GM12878 (cell line): Measurements from ENCODE around the gene KLRG1. TPM values are rescaled to one million over a fixed set of nuclear protein-coding genes. Genes with fewer than 3 reads are reported as not detected.

ENCODE experiments used
- ATAC-seq: fragments of 200-7000 bp; cut with Tn5 transposase; 3 replicates; pipeline ENCODE4 v1.9.1; 2020; ENCODE audit warnings: mild to moderate bottlenecking, moderate library complexity
- BruUV-seq: library from RNA; stranded (reverse); fragments of 400-500 nt; replicated peaks from 2 replicates; lab custom pipeline; 2021; lab: Mats Ljungman, UMichigan
- CTCF ChIA-PET: fragments of 300-600 bp; sonication (Branson Sonifier 250); formaldehyde crosslinking; extraction: SDS; loops from one replicate; lab custom pipeline; 2021; ENCODE audit warnings: inconsistent platforms; lab: Yijun Ruan, JAX
- POLR2A ChIA-PET: fragments of 350-600 bp; formaldehyde crosslinking; extraction: SDS; loops from one replicate; lab custom pipeline; 2021; ENCODE audit warnings: inconsistent platforms; lab: Charles Lee
- RAD21 ChIA-PET: fragments of 300-600 bp; sonication (Branson Sonifier 250); formaldehyde crosslinking; loops from one replicate; lab custom pipeline; 2023; ENCODE audit warnings: antibody characterized with exemption; ENCODE audit not compliant: unreplicated experiment; lab: Charles Lee
- SMC1A ChIA-PET: fragments of 300-600 bp; sonication (Branson Sonifier 250); formaldehyde crosslinking; loops from one replicate; lab custom pipeline; 2023; ENCODE audit not compliant: unreplicated experiment, uncharacterized antibody; lab: Charles Lee
- DNase-seq: peaks from one replicate; pipeline ENCODE4 v3.0.0-alpha.2; 2011; ENCODE audit warnings: low read depth, low spot score
- FAIRE-seq: peaks from 3 replicates; lab custom pipeline; 2011; peaks lifted over from hg19 to GRCh38; lab: Jason Lieb, UNC
- H2AFZ ChIP-seq: 2 replicates; pipeline ENCODE4 v1.6.0; 2011; ENCODE audit warnings: low read depth, low read length, control low read depth; ENCODE audit not compliant: control insufficient read depth
- H3K27ac ChIP-seq: 2 replicates; pipeline ENCODE4 v1.5.1; 2011; ENCODE audit warnings: control low read depth; ENCODE audit not compliant: control insufficient read depth, insufficient read depth
- H3K27me3 ChIP-seq, 2 experiments: replicated peaks in 1 of 2; 2 replicates each; pipeline versions ENCODE4 v1.6.0 to v1.6.1; 2011; ENCODE audit warnings: low read length in 1 of 2; ENCODE audit not compliant: control insufficient read depth in 2 of 2, insufficient read depth in 2 of 2
- H3K36me3 ChIP-seq, 2 experiments: 2 replicates each; pipeline ENCODE4 v1.5.1; 2011; ENCODE audit warnings: low read length in 1 of 2; ENCODE audit not compliant: control insufficient read depth in 2 of 2, insufficient read depth in 2 of 2
- H3K4me1 ChIP-seq: 2 replicates; pipeline ENCODE4 v1.6.1; 2011; ENCODE audit warnings: mild to moderate bottlenecking, low read length, moderate library complexity, mixed read lengths; ENCODE audit not compliant: control insufficient read depth, insufficient read depth
- H3K4me2 ChIP-seq: 2 replicates; pipeline ENCODE4 v1.6.0; 2011; ENCODE audit warnings: control low read depth; ENCODE audit not compliant: control insufficient read depth, insufficient read depth
- H3K4me3 ChIP-seq: fragments of 200-600 bp; sonication (generic); 2 replicates; pipeline ENCODE4 v1.5.1; 2016
- H3K79me2 ChIP-seq: 2 replicates; pipeline ENCODE4 v1.6.0; 2011; ENCODE audit warnings: low read length; ENCODE audit not compliant: control insufficient read depth, insufficient read depth
- H3K9ac ChIP-seq: 2 replicates; pipeline ENCODE4 v1.8.0; 2011; ENCODE audit warnings: low read length, control low read depth, mixed read lengths; ENCODE audit not compliant: control insufficient read depth, insufficient read depth
- H3K9me3 ChIP-seq: replicated peaks from 3 replicates; pipeline ENCODE4 v1.5.1; 2011; ENCODE audit warnings: mild to moderate bottlenecking, low read length; ENCODE audit not compliant: control insufficient read depth, insufficient read depth
- H4K20me1 ChIP-seq: 2 replicates; pipeline ENCODE4 v1.6.0; 2011; ENCODE audit not compliant: control insufficient read depth, insufficient read depth
- BCL11A ChIP-seq: IDR thresholded peaks from 2 replicates; pipeline ENCODE4 v1.6.1; 2011; ENCODE audit warnings: low read depth, low read length
- ESRRA ChIP-seq: IDR thresholded peaks from 2 replicates; pipeline ENCODE4 v1.6.1; 2012; ENCODE audit warnings: mild to moderate bottlenecking, low read length, improper control_type of control experiment
- NBN ChIP-seq: fragments of 450-650 bp; IDR thresholded peaks from 2 replicates; pipeline ENCODE4 v1.6.1; 2016
- WGBS: methylation state at CpG from one replicate; pipeline ENCODE4 v1.1.6; 2016; ENCODE audit warnings: low lambda C conversion rate; ENCODE audit not compliant: insufficient replicate concordance, insufficient coverage; ENCODE audit errors: missing lambda C conversion rate; 5-methylcytosine and 5-hydroxymethylcytosine counted together
- in situ Hi-C: fragments of 300-500 bp; cut with MboI; formaldehyde crosslinking; loops from 9 replicates; pipeline ENCODE4 v1.14.3; 2018; ENCODE audit warnings: mixed read lengths
- intact Hi-C: fragments of 100-400 bp; cut with micrococcal nuclease; formaldehyde crosslinking; loops from one replicate; pipeline ENCODE4 v1.14.2; 2022; ENCODE audit not compliant: unreplicated experiment
- polyA plus RNA-seq, 11 experiments: library from polyadenylated mRNA; depleted of rRNA in 4 of 11; unstranded in 6 of 11; stranded (reverse) in 5 of 11; fragments of >200 nt; fragmentation: Nextera tagmentation in 4 of 11; fragmentation: Illumina TruSeq in 1 of 11; extraction: Ambion mirVana in 4 of 11; extraction: Trizol in 1 of 11; gene quantifications; 1 replicate in 1 of 11; 2 replicates in 10 of 11; pipeline versions ENCODE4 v1.2.1 to v1.2.3, GENCODE V29; 2011 to 2016; ENCODE audit warnings: inconsistent platforms in 2 of 11, missing spikeins in 2 of 11, low read depth in 1 of 11
- total RNA-seq, 4 experiments: library from RNA; depleted of rRNA in 3 of 4; stranded (reverse); fragments of >200 nt in 3 of 4; fragmentation: Illumina TruSeq in 1 of 4; extraction: Trizol in 1 of 4; gene quantifications; 2 replicates each; pipeline versions ENCODE4 v1.2.1 to v1.2.3, GENCODE V29; 2013 to 2021
- TF ChIP-seq, protein P1 (sequence below): fragments of 450-650 bp; IDR thresholded peaks from 2 replicates; pipeline ENCODE4 v1.6.1; 2017; ENCODE audit warnings: antibody characterized with exemption, mild to moderate bottlenecking, moderate library complexity
- TF ChIP-seq, protein P2 (sequence below): IDR thresholded peaks from 2 replicates; pipeline ENCODE4 v1.6.1; 2011; ENCODE audit warnings: mild to moderate bottlenecking, low read depth, low read length, moderate library complexity; ENCODE audit not compliant: insufficient replicate concordance

The KLRG1 gene
- total and polyA plus RNA-seq, 10 of the 15 experiments (the other 5 are each of a cell fraction or from before 2014, with no cell fraction given): 2.3 to 6.5 (median 3.9) TPM

GRCh38 chr12:8996682-8997405 is 7.5 kb downstream of the KLRG1 start (continued):
- TF ChIP-seq ESRRA: no peak

DNA sequence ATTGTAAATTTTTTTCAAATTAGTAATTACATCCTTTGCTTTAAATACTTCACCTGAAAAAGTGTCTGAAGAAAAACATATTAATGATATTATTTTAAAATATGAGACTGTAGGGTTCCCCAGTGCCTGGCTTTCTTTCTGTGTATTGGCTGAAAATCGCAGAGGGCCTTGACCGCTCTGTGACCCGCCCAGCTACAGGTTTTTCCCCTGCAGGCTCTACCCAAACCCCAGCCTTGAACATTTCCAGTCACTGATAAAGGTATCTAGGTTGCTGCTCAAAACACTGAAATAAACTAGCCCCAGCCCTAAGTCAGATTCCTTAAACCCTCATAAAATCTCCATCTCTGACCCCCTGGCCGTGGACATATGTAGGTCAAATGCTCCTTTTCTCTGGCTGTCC is 11.9 kb downstream of the KLRG1 start:
- H4K20me1 ChIP-seq: no peaks in the 10 kb centered on the region
- ChIA-PET POLR2A (no interaction called here), RAD21 (no interaction called here)
- no peak overlapping the region for H2AFZ ChIP-seq
- FAIRE-seq: no peak
- H3K4me2 ChIP-seq: no peak overlapping the region
- peaks cover 11% of the 10 kb centered on the region; the same call in 1 of the 2 replicates for H3K4me1 ChIP-seq
- no peaks in the 10 kb centered on the region for H3K27me3 ChIP-seq
- TF ChIP-seq, protein P1, sequence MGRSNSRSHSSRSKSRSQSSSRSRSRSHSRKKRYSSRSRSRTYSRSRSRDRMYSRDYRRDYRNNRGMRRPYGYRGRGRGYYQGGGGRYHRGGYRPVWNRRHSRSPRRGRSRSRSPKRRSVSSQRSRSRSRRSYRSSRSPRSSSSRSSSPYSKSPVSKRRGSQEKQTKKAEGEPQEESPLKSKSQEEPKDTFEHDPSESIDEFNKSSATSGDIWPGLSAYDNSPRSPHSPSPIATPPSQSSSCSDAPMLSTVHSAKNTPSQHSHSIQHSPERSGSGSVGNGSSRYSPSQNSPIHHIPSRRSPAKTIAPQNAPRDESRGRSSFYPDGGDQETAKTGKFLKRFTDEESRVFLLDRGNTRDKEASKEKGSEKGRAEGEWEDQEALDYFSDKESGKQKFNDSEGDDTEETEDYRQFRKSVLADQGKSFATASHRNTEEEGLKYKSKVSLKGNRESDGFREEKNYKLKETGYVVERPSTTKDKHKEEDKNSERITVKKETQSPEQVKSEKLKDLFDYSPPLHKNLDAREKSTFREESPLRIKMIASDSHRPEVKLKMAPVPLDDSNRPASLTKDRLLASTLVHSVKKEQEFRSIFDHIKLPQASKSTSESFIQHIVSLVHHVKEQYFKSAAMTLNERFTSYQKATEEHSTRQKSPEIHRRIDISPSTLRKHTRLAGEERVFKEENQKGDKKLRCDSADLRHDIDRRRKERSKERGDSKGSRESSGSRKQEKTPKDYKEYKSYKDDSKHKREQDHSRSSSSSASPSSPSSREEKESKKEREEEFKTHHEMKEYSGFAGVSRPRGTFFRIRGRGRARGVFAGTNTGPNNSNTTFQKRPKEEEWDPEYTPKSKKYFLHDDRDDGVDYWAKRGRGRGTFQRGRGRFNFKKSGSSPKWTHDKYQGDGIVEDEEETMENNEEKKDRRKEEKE: no peak
- TF ChIP-seq, protein P2, sequence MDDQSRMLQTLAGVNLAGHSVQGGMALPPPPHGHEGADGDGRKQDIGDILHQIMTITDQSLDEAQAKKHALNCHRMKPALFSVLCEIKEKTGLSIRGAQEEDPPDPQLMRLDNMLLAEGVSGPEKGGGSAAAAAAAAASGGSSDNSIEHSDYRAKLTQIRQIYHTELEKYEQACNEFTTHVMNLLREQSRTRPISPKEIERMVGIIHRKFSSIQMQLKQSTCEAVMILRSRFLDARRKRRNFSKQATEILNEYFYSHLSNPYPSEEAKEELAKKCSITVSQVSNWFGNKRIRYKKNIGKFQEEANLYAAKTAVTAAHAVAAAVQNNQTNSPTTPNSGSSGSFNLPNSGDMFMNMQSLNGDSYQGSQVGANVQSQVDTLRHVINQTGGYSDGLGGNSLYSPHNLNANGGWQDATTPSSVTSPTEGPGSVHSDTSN: no peak
- no peak for TF ChIP-seq NBN
- no peak for TF ChIP-seq BCL11A
- TF ChIP-seq, all 136 proteins: peak for 0
- H3K79me2 ChIP-seq: no peaks in the 10 kb centered on the region
- ChIA-PET CTCF (no interaction called here), SMC1A (no interaction called here)
- WGBS: 84% methylated on average over 4 of the region's 4 CpGs
- no peak overlapping the region for H3K4me3 ChIP-seq
- no peaks in the 10 kb centered on the region for H3K36me3 ChIP-seq
- no peak overlapping the region for H3K9ac ChIP-seq
- H3K9me3 ChIP-seq: no peaks in the 10 kb centered on the region
- no peak overlapping the region for H3K27ac ChIP-seq
- no peak for ATAC-seq
- in situ Hi-C loops: no loop called here
- no peak for DNase-seq
- BruUV-seq: no TSS peak
- intact Hi-C loops: no loop called here
